Tibial nerve (tissue), 3 donors: ENCODE results near the gene RHBDD1.
A peak's percentile ranks its signal among the peaks of the same experiment; 100 is the strongest.

Source experiments
- POLR2A ChIP-seq, 2 donors: fragments of 450-650 bp; IDR thresholded peaks; one replicate each; pipeline ENCODE4 v1.6.1; 2017; ENCODE audit warnings: antibody characterized with exemption in 2 of 2, mild to moderate bottlenecking in 2 of 2, moderate library complexity in 2 of 2
- TF ChIP-seq, protein P1 (sequence below), 5 experiments: fragments of 200-600 bp in 3 of 5; fragments of 450-650 bp in 2 of 5; sonication (generic) in 3 of 5; IDR thresholded peaks; one replicate each; pipeline ENCODE4 v1.5.1; 2016 to 2019; ENCODE audit warnings: antibody characterized with exemption in 5 of 5, mild to moderate bottlenecking in 3 of 5, moderate library complexity in 2 of 5

DNA sequence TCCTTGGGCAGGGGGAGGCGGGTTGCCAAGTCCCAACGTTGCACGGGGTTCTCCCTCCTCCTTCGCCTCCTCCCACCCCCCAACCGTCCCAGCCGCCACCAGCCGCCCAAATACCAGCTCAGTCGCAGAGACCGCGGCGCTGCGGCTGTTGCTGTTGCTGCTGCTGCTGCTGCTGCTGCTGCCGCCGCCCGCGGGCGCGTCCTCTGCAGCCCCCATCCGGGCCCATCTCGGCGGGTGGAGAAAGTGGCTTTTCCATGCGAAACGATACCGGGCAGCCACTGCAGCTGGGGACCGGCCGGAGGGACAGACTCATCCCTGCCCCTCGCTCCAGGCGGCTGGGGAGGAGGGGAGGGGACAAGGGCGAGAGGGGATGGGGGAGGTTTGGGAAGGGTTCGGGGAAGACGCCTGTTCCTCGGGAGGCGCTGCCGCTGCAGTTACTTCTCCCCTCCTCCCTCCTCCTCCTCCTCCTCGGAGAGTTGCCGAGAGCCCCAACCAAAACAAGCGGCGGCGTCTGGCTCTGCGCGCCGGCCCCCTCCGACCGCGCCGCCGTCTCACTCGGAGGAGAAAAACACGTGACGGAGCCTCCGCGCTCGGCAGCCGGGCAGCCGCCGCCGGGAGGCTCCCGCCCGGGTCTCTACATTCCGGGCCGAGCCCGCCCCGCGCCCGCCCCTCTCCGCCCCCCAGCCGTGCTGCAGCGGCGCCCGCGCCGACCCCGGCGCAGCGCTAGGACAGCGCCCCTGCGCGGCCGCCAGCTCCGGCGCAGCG lies 36.5 kb upstream of the RHBDD1 start, which contains the start of gene IRS1:
- TF ChIP-seq, protein P1, sequence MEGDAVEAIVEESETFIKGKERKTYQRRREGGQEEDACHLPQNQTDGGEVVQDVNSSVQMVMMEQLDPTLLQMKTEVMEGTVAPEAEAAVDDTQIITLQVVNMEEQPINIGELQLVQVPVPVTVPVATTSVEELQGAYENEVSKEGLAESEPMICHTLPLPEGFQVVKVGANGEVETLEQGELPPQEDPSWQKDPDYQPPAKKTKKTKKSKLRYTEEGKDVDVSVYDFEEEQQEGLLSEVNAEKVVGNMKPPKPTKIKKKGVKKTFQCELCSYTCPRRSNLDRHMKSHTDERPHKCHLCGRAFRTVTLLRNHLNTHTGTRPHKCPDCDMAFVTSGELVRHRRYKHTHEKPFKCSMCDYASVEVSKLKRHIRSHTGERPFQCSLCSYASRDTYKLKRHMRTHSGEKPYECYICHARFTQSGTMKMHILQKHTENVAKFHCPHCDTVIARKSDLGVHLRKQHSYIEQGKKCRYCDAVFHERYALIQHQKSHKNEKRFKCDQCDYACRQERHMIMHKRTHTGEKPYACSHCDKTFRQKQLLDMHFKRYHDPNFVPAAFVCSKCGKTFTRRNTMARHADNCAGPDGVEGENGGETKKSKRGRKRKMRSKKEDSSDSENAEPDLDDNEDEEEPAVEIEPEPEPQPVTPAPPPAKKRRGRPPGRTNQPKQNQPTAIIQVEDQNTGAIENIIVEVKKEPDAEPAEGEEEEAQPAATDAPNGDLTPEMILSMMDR (IDR thresholded peaks at IDR 0.05) = peak; percentile 27 to 86 (median 69)
- TF ChIP-seq POLR2A (IDR thresholded peaks at IDR 0.05) = no peak
